Esophagus muscularis mucosa (tissue), 4 donors: ENCODE data around the gene ZFHX3. TPM values are rescaled to one million over a fixed set of nuclear protein-coding genes. Genes with fewer than 3 reads are reported as not detected.

Source experiments
- DNase-seq: peaks from one replicate; pipeline ENCODE4 v3.0.0-alpha.2; 2017; ENCODE audit errors: extremely low spot score
- H3K27ac ChIP-seq, 4 donors: fragments of 200-600 bp; sonication (generic); replicated peaks in 1 of 4; 1 replicate in 3 of 4; 2 replicates in 1 of 4; pipeline ENCODE4 v1.5.1; 2016 to 2019; ENCODE audit warnings: mild to moderate bottlenecking in 1 of 4
- H3K27me3 ChIP-seq, 4 donors: fragments of 200-600 bp; sonication (generic); one replicate each; pipeline versions ENCODE4 v1.5.1 to v1.6.0; 2016 to 2019
- H3K36me3 ChIP-seq, 4 donors: fragments of 200-600 bp; sonication (generic); one replicate each; pipeline ENCODE4 v1.5.1; 2016 to 2019
- H3K4me1 ChIP-seq, 4 donors: fragments of 200-600 bp; sonication (generic); one replicate each; pipeline ENCODE4 v1.5.1; 2016 to 2019
- H3K4me3 ChIP-seq, 4 donors: fragments of 200-600 bp; sonication (generic); 1 replicate in 2 of 4; 2 replicates in 2 of 4; pipeline ENCODE4 v1.5.1; 2016 to 2019; ENCODE audit warnings: mild to moderate bottlenecking in 4 of 4, moderate library complexity in 1 of 4
- H3K9me3 ChIP-seq, 4 donors: fragments of 200-600 bp; sonication (generic); 1 replicate in 3 of 4; 2 replicates in 1 of 4; pipeline ENCODE4 v1.5.1; 2016 to 2019
- EP300 ChIP-seq: sonication (generic); formaldehyde crosslinking; IDR thresholded peaks from one replicate; pipeline ENCODE4 v1.6.1; 2017; ENCODE audit warnings: antibody characterized with exemption
- POLR2A ChIP-seq: fragments of 450-650 bp; IDR thresholded peaks from one replicate; pipeline ENCODE4 v1.6.1; 2017; ENCODE audit warnings: antibody characterized with exemption, moderate library complexity, mild to moderate bottlenecking, low read depth
- POLR2AphosphoS5 ChIP-seq, 2 donors: sonication (generic); formaldehyde crosslinking; IDR thresholded peaks; one replicate each; pipeline ENCODE4 v1.6.1; 2017; ENCODE audit warnings: antibody characterized with exemption in 2 of 2
- WGBS: methylation state at CpG from one replicate; pipeline ENCODE4 v1.1.5; 2018; 5-methylcytosine and 5-hydroxymethylcytosine counted together
- intact Hi-C: fragments of 100-400 bp; cut with DNase I; formaldehyde crosslinking; loops from one replicate; pipeline ENCODE4 v1.15.1; 2023
- total RNA-seq, 4 donors: library from RNA; depleted of rRNA; stranded (reverse); fragments of >200 nt; gene quantifications; one replicate each; pipeline versions ENCODE4 v1.1.0 to v1.2.1, GENCODE V29; 2016
- TF ChIP-seq, protein P1 (sequence below), 3 experiments: fragments of 200-600 bp in 2 of 3; fragments of 450-650 bp in 1 of 3; sonication (generic) in 2 of 3; IDR thresholded peaks; one replicate each; pipeline ENCODE4 v1.5.1; 2017 to 2019; ENCODE audit warnings: antibody characterized with exemption in 3 of 3, mild to moderate bottlenecking in 2 of 3, moderate library complexity in 1 of 3

ZFHX3 gene
- total RNA-seq, 4 donors from 2014 or later: 25.7 to 53.0 (median 30.6) TPM

DNA sequence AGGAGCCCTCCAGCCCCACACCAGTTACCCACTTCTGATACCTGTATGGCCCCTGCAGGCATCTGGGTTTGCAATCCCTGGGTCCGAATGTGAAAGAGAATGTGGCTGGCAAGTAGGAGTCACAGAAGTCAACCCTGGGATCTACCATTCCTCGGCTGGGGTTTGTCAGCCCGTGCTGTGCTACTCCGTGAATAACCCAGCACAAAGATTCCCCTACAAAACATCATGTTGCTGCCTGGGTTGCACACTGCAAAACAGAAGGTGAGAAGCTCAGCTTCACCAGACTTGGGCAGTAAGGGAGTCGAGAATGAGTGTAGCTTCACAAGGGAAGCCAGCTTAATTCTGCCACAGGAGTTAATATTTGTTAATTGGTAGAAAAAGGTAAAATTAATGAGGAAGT is 137.1 kb downstream of the ZFHX3 start:
- Histone ChIP-seq H3K27me3 (no peaks in the 10 kb centered on the region), H3K27ac (no peak overlapping the region), H3K9me3 (no peaks in the 10 kb centered on the region), H3K4me3 (no peak overlapping the region), H3K36me3 (no peaks in the 10 kb centered on the region), H3K4me1 (peaks cover 0 to 7% (median 0%) of the 10 kb centered on the region in 4 donors)
- TF ChIP-seq POLR2A: no peak
- TF ChIP-seq EP300: no peak
- TF ChIP-seq POLR2AphosphoS5 (IDR thresholded peaks at IDR 0.05): no peak
- TF ChIP-seq, protein P1, sequence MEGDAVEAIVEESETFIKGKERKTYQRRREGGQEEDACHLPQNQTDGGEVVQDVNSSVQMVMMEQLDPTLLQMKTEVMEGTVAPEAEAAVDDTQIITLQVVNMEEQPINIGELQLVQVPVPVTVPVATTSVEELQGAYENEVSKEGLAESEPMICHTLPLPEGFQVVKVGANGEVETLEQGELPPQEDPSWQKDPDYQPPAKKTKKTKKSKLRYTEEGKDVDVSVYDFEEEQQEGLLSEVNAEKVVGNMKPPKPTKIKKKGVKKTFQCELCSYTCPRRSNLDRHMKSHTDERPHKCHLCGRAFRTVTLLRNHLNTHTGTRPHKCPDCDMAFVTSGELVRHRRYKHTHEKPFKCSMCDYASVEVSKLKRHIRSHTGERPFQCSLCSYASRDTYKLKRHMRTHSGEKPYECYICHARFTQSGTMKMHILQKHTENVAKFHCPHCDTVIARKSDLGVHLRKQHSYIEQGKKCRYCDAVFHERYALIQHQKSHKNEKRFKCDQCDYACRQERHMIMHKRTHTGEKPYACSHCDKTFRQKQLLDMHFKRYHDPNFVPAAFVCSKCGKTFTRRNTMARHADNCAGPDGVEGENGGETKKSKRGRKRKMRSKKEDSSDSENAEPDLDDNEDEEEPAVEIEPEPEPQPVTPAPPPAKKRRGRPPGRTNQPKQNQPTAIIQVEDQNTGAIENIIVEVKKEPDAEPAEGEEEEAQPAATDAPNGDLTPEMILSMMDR (IDR thresholded peaks at IDR 0.05): no peak
- no peak for DNase-seq
- WGBS: 90% methylated on average over 5 of the region's 5 CpGs
- intact Hi-C loops: no loop called here

DNA sequence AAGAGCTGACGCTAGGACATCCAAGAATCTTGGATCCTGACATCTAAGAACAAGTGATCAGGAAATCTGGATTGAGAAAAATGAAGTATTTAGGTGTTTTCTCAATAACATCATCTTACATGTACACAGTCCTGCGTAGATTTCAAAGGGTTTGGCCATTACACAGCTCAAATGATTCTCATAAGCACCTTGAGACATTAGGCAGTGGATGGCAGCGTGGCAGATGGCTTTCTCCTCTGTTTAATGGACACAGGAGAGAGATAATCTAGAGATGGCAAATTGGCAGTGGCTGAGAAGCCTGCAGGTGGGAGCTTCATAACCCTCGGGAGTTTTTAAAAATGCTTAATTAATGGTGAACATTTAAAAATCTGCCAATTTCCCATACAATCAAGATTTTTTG is 137.5 kb downstream of the ZFHX3 start:
- Histone ChIP-seq H3K27me3 (no peaks in the 10 kb centered on the region), H3K9me3 (no peaks in the 10 kb centered on the region), H3K36me3 (no peaks in the 10 kb centered on the region), H3K27ac (no peak overlapping the region), H3K4me1 (peaks cover 0 to 5% (median 0%) of the 10 kb centered on the region in 4 donors), H3K4me3 (no peak overlapping the region)
- TF ChIP-seq POLR2A: no peak
- TF ChIP-seq, protein P1 (IDR thresholded peaks at IDR 0.05): no peak
- no peak for TF ChIP-seq EP300
- no peak for TF ChIP-seq POLR2AphosphoS5 (IDR thresholded peaks at IDR 0.05)
- DNase-seq: no peak
- intact Hi-C loops: no loop called here
- WGBS: 93% methylated on average over 4 of the region's 4 CpGs

DNA sequence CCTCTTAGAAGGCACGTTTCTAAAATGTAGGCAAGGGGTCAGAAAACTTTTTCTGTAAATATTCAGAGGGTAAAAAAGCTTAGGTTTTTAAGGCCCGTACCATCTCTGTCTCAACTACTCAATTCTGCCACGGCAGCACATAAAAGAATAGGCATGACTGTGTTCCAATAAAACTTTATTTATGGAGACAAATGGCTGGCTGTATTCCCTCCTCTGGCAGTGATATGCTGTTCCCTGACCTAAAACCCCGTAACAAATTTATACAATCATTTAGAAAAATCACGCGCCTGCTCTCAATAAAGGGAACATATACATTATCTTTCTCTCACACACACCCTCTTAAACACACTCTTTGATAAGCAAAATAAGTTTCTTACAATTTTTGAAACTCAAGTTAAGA is 138.7 kb downstream of the ZFHX3 start:
- Histone ChIP-seq H3K27me3 (no peaks in the 10 kb centered on the region), H3K27ac (no peak overlapping the region), H3K36me3 (no peaks in the 10 kb centered on the region), H3K9me3 (no peaks in the 10 kb centered on the region), H3K4me3 (no peak overlapping the region), H3K4me1 (peaks cover 0 to 4% (median 0%) of the 10 kb centered on the region in 4 donors)
- TF ChIP-seq POLR2A (no peak), POLR2AphosphoS5 (IDR thresholded peaks at IDR 0.05) (no peak), EP300 (no peak)
- intact Hi-C loops: no loop called here
- DNase-seq: no peak
- 95% methylated on average over 6 of the region's 6 CpGs for WGBS

DNA sequence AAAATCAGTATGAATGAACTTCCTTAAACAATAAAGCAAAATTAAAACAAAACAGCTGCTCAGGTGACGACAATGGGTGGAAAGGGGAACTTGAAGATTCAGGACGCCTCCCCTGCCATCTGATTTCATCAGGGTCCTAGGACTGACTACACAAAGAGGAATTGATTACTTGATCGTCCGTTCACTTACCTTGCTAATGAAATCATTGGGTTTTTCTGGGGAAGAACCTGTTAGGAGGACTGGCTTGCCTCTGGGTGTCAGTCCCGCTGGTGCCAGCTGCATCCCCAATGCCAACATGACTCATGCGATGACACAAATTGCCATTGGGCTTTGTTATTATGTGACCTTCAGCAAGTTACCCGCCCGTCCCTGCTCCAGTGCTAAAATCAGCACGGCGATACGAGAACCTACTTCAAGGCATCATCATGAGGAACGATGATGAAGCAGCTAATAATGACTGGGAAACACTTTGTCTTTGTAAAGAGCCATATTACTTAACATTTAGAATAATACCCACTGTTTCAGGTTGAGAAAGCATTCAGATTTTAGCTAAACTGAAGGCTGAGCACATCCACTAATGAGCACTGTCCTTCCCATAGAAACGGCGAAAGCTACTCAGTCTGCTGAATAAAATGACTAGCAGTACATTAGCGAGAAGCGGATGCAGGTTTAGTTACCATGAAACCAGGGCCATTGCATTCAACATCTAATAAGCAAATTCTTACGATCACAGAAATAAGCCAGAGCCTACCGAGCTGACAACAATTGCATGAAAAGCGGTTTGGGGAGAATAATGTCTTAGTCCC is 139.4 kb downstream of the ZFHX3 start:
- whole genome bisulfite sequencing: 91% methylated on average over 19 of the region's 19 CpGs
- no peaks in the 10 kb centered on the region for H3K9me3 ChIP-seq
- intact Hi-C loops: no loop called here
- TF ChIP-seq EP300: no peak
- TF ChIP-seq, protein P1 (IDR thresholded peaks at IDR 0.05): no peak
- TF ChIP-seq POLR2AphosphoS5 (IDR thresholded peaks at IDR 0.05): no peak
- no peak for TF ChIP-seq POLR2A
- DNase-seq: no peak
- H3K27ac ChIP-seq: no peak overlapping the region
- no peaks in the 10 kb centered on the region for H3K36me3 ChIP-seq
- H3K27me3 ChIP-seq: no peaks in the 10 kb centered on the region
- H3K4me3 ChIP-seq: no peak overlapping the region
- peaks cover 0 to 4% (median 0%) of the 10 kb centered on the region in 4 donors for H3K4me1 ChIP-seq

DNA sequence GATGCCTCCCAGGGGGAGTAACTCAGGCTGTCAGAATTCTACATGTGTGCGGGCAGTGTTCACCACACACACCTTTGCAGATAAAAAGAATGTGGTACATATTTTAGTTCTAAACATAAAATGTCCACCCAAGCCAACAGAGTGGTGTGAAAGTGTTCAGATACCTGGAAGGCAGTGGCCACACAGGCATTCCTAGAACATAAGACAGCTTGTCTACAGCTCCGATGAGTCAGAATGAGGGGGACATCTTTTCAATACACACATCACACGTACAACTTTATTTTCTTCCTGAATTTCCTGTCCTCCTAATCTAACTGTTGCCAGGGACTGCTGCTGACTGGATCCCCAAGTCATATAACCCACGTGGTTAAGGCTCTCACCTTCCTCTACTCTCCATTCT is 142.3 kb downstream of the ZFHX3 start:
- Histone ChIP-seq H3K4me3 (no peak overlapping the region), H3K27me3 (no peaks in the 10 kb centered on the region), H3K36me3 (peaks cover 0 to 5% (median 0%) of the 10 kb centered on the region in 4 donors), H3K9me3 (no peaks in the 10 kb centered on the region), H3K27ac (no peak overlapping the region), H3K4me1 (no peaks in the 10 kb centered on the region)
- 82% methylated on average over 4 of the region's 4 CpGs for WGBS
- intact Hi-C loops: no loop called here
- DNase-seq: no peak
- TF ChIP-seq EP300: no peak
- TF ChIP-seq, protein P1 (IDR thresholded peaks at IDR 0.05): no peak
- TF ChIP-seq POLR2AphosphoS5 (IDR thresholded peaks at IDR 0.05): no peak
- no peak for TF ChIP-seq POLR2A
